H4 (cell line): ENCODE results near the gene SHMT2. TPM values are rescaled to one million over a fixed set of nuclear protein-coding genes. Genes with fewer than 3 reads are reported as not detected.

Experiments
- DNase-seq: peaks from one replicate; pipeline ENCODE4 v3.0.0-alpha.2; 2015; ENCODE audit warnings: low spot score
- total RNA-seq: library from RNA; depleted of rRNA; stranded (reverse); fragments of >200 nt; shearing (Covaris generic); gene quantifications from 2 replicates; pipeline ENCODE4 v1.2.3, GENCODE V29; 2014; rRNA removed

SHMT2 gene
- total RNA-seq: 250 and 269 TPM in 2 replicates

DNA sequence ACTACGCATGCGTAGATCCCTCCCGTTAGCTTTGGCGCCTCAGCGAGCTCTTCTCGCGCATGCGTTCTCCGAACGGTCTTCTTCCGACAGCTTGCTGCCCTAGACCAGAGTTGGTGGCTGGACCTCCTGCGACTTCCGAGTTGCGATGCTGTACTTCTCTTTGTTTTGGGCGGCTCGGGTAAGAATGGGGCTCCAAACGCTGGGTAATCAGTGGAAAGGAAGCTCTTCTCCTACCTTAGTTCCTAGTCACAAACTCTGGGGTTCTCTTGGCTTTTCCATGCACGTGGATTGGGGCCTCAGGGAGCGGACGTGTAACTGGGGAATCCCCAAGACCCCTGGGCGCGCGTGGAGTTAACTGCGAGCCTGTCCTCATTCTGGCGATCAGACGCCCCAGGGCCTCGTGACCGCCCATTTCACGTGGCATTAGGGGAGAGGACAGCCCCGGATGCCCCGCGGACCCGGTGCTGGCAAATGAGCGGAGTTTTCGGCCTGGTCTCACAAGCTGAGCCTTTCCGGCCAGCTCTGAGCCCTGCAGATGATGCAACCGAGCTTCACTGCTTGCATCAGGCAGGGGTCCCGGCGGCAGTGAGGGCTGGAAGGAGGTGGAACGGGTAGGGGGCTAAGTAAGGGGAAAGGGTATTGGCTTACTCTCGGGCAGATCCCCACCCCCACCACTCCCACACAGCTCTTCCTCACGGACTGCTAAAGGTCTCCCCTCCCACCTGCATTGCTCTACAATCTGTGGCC lies at the start of gene SHMT2:
Gene SHMT2, plus strand, starts transcription at position 78 of the 747 bp plus-strand sequence. Its CDS starts 68 bp downstream, at position 146.
- DNase-seq: peak; percentile 96

DNA sequence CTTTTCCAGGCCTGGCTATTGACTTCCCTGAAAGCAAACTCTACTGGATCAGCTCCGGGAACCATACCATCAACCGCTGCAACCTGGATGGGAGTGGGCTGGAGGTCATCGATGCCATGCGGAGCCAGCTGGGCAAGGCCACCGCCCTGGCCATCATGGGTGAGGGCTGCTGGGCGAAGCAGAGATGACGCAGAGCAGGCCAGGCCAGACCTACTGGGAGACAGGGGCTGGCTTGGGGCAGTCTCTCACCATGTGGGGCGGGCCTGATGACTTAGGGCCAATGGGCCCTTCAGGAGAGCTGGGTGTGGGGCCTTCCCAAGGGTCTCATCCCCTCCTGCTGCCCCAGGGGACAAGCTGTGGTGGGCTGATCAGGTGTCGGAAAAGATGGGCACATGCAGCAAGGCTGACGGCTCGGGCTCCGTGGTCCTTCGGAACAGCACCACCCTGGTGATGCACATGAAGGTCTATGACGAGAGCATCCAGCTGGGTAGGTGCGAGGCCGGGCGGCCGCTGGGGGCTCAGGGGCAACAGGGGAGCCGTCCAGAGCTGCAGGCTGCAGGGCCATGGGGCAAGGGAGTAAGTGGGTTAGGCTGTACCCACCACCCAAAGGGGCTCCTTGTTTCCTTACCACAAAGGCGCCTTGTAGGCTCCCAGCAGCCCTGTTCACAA lies 49.1 kb upstream of the SHMT2 start:
- no peak for DNase-seq

GRCh38 chr12:57181072-57181471 lies 48.4 kb upstream of the SHMT2 start:
- DNase-seq: no peak

DNA sequence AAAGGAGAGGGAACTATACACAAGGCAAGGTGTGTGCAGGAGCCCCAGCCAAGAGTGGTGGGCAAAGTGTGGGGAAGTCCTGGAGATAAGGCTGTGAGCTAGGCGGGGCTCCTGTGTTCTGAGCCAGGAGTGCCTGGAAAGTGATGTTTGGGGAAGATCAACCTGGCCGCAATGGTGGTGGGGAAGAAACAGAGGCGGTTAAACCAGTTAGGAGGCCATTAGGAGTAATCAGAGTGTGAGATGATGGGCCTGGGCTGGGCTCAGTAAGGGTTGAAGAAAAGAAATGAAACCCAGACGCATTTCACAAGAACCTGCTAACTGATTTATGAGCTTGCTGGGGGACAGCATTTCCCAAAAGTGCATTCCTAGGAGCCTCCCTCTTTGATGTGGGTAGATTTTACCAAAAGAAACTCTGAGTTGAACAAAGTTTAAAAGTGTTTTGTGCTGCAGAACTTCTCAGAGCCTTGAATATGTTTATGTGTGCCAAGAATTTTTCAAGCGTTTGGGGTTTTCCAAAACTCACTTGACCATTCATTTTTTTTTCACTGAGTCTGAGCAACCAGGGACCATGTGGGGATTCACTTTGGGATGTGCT lies 47.9 kb upstream of the SHMT2 start:
- no peak for DNase-seq

GRCh38 chr12:57182918-57183575 lies 46.5 kb upstream of the SHMT2 start:
- peak; percentile 53 for DNase-seq

- no peak for DNase-seq
These were observed 45.4 kb upstream of the SHMT2 start for GRCh38 chr12:57183939-57184725.

- DNase-seq: no peak
These were observed 44.1 kb upstream of the SHMT2 start for GRCh38 chr12:57185403-57185802.

DNA sequence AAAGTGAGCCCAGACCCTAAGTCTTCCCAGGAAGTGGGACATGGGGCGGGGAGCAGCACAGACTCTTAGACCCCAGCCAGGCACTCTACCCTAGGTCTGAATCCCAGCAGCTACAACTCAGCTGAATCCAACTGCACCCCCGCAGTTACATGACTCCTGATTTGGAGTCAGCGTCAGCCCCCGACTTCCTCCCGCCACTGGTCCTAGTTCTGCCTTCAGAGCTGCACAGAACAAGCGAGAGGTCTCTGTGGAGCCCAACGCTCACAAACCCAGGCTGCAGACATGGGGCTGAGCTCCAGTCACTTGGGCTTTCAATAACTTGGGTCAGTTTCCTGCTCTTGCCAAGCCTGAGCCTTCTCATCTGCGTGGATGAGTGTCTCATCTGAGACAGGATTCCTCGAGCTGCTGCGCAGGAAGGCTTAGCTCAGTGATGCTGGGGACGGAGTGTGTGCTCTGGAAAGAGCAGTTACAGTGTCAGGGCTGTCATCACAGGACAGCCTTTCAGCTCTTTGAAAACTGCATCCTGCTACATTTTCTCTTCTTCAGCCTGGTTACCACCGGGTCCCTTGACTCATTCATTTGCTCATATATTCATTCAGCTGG lies 43.5 kb upstream of the SHMT2 start:
- DNase-seq: no peak

GRCh38 chr12:57187222-57188089 lies 42.1 kb upstream of the SHMT2 start:
- DNase-seq: no peak

DNA sequence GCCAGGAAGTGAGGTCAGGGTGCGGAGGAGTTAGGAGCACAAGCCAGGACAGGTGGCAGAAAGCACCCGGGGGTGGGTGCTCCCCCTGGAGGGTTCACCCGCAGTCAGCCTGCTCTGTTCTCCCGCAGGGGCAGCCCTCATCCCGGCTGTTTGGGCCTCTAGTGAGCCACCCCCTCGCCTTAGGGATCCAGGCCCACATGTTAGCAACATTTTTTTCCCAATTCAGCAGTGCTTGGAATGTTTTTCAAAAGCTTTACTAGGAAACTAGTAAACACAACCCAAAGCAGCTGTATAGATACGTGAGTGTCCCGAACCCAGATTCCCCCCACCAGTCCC lies 41.5 kb upstream of the SHMT2 start:
- no peak for DNase-seq

DNA sequence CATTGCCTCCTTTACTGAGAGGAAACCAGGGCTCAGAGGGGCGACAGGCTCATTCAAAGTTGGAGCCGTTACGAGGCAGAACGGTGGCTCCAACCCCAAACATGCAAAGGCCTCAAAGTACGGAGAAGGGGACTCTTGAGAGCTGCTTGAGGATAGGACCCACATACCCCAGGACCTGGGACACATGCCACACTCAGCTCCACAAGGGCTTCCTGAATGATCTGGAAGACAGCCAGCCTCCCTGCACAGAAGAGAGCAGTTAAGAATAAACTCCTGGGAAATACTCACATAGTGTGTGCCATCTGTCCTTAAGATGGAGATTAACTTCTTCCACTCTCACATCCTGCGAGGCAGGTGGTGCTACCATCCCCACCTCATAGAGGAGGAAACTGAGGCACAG lies 39.5 kb upstream of the SHMT2 start:
- DNase-seq: no peak

DNA sequence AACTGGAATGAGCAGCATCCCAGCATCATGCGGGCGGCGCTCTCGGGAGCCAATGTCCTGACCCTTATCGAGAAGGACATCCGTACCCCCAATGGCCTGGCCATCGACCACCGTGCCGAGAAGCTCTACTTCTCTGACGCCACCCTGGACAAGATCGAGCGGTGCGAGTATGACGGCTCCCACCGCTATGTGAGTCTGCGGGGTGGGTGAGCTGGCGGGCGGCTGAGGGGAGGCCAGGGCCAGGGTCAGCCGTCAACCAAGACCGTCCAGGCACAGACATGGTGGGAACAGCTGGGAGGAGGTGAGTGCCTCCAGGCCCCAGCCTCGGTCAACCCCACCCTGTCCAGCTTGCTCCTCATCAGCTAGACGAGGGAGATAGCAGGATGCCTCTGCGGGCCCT lies 38.7 kb upstream of the SHMT2 start:
- no peak for DNase-seq

GRCh38 chr12:57191410-57191809 lies 38.1 kb upstream of the SHMT2 start:
- DNase-seq: no peak

DNA sequence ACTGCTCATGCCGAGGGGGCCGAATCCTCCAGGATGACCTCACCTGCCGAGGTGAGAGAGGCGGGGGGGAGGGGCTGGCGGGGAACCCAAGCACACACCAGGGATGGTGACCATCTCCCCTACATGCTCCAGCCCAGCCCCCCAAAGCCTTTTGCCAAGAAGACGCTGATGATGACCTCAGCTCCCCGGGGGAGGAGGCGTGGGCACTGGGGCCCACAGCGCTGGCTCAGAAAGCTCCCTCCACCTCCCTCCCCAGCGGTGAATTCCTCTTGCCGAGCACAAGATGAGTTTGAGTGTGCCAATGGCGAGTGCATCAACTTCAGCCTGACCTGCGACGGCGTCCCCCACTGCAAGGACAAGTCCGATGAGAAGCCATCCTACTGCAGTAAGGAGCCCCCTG lies 36.6 kb upstream of the SHMT2 start:
- DNase-seq: no peak

DNA sequence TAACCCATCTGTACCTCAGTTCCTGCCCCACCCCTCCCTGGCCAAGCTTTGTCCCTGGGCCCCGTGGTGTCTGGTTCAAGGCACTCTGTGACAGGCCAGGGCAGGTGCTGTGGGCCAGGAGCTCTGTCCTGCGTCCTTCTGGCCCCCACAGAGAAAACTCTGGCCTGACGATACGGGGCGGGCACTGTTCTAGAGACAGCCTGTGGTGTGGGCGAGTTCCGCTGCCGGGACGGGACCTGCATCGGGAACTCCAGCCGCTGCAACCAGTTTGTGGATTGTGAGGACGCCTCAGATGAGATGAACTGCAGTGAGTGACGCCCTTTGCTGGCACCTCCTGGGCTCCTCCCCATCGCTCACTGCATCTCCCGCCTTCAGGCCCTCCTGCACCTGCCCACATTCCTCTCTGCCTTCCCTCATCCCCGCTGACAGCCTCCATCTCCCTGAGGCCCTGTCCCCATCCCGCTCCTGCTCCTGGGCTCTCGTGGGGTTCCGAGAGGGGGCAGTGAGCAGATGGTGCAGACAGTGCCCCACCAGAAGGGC lies 35.7 kb upstream of the SHMT2 start:
- DNase-seq: no peak

- DNase-seq: no peak
These were observed 35.3 kb upstream of the SHMT2 start for GRCh38 chr12:57194253-57194652.

- DNase-seq: no peak
These were observed 34.3 kb upstream of the SHMT2 start for GRCh38 chr12:57195186-57195585.

DNA sequence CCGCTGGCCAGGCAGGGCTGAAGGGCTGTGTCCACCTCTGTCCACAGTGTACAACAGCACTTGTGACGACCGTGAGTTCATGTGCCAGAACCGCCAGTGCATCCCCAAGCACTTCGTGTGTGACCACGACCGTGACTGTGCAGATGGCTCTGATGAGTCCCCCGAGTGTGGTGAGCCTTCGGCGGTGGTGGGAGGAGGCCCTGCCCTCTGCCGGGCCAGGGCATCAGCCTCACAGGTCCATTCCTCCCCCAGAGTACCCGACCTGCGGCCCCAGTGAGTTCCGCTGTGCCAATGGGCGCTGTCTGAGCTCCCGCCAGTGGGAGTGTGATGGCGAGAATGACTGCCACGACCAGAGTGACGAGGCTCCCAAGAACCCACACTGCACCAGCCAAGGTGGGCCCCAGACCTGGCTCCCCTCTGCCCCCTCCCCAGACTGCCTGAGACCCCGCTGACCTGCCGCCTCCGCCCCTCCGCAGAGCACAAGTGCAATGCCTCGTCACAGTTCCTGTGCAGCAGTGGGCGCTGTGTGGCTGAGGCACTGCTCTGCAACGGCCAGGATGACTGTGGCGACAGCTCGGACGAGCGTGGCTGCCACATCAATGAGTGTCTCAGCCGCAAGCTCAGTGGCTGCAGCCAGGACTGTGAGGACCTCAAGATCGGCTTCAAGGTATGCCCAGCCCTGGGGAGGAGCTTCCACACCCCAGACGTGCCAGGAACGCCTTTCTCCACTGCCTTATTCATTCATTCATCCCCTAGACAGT lies 33.7 kb upstream of the SHMT2 start:
- DNase-seq: no peak

- no peak for DNase-seq
These were observed 33.1 kb upstream of the SHMT2 start for GRCh38 chr12:57196439-57196838.
